Naive thymus-derived CD4-positive, alpha-beta T cell (primary cell): ENCODE results near the gene GK. TPM values are rescaled to one million over a fixed set of nuclear protein-coding genes. Genes with fewer than 3 reads are reported as not detected.
"Not testable (repeated sequence)": the region's sequence is repeated elsewhere in the genome, so short reads cannot be mapped to it uniquely, and the experiment has no call there.

Experiments
- ATAC-seq: fragments of 150-1000 bp; cut with Tn5 transposase; 2 replicates; pipeline ENCODE4 v1.10.0; 2021; ENCODE audit warnings: mild to moderate bottlenecking, moderate library complexity
- CTCF ChIA-PET: fragments of 350-600 bp; sonication (Branson Sonifier 250); formaldehyde crosslinking; loops from one replicate; lab custom pipeline; 2021; ENCODE audit warnings: antibody characterized with exemption; lab: Charles Lee
- POLR2A ChIA-PET: fragments of 350-600 bp; sonication (Branson Sonifier 250); formaldehyde crosslinking; loops from one replicate; lab custom pipeline; 2021; ENCODE audit warnings: antibody characterized with exemption, inconsistent platforms; lab: Charles Lee
- DNase-seq, 9 donors: peaks; one replicate each; pipeline versions ENCODE4 v3.0.0 to v3.0.0-alpha.2; 2020 to 2022; ENCODE audit warnings: mixed read lengths in 1 of 9
- H3K27ac ChIP-seq: one replicate; pipeline ENCODE4 v1.7.0; 2013; ENCODE audit warnings: mild to moderate bottlenecking, low read depth, low read length, moderate library complexity
- H3K27me3 ChIP-seq, 2 donors: one replicate each; pipeline ENCODE4 v1.7.0; 2013; ENCODE audit warnings: low read length in 2 of 2, mild to moderate bottlenecking in 2 of 2, moderate library complexity in 2 of 2; ENCODE audit not compliant: control insufficient read depth in 2 of 2, insufficient read depth in 2 of 2
- H3K36me3 ChIP-seq, 3 experiments: 1 replicate in 2 of 3; 2 replicates in 1 of 3; pipeline ENCODE4 v1.7.0; 2013; ENCODE audit warnings: low read length in 3 of 3, mild to moderate bottlenecking in 3 of 3, moderate library complexity in 1 of 3; ENCODE audit not compliant: insufficient read depth in 3 of 3, control insufficient read depth in 2 of 3
- H3K4me1 ChIP-seq, 2 donors: one replicate each; pipeline ENCODE4 v1.7.0; 2013; ENCODE audit warnings: low read length in 2 of 2, mild to moderate bottlenecking in 2 of 2, moderate library complexity in 1 of 2; ENCODE audit not compliant: control insufficient read depth in 2 of 2, insufficient read depth in 2 of 2
- H3K4me3 ChIP-seq: 2 replicates; pipeline ENCODE4 v1.7.0; 2013; ENCODE audit warnings: mild to moderate bottlenecking, low read length
- H3K9me3 ChIP-seq, 3 experiments: 1 replicate in 2 of 3; 2 replicates in 1 of 3; pipeline ENCODE4 v1.7.0; 2013; ENCODE audit warnings: low read length in 3 of 3; ENCODE audit not compliant: control insufficient read depth in 2 of 3
- H3K27ac Mint-ChIP-seq, 9 donors: one replicate each; pipeline ENCODE4 v1.8.0; 2020 to 2022; ENCODE audit warnings: mixed read lengths in 9 of 9, mild to moderate bottlenecking in 8 of 9, moderate library complexity in 5 of 9, inconsistent platforms in 2 of 9
- H3K27me3 Mint-ChIP-seq, 5 donors: one replicate each; pipeline ENCODE4 v1.8.0; 2021 to 2022; ENCODE audit warnings: mixed read lengths in 5 of 5, mild to moderate bottlenecking in 1 of 5
- H3K36me3 Mint-ChIP-seq, 5 donors: one replicate each; pipeline ENCODE4 v1.8.0; 2020 to 2022; ENCODE audit warnings: mixed read lengths in 5 of 5, mild to moderate bottlenecking in 3 of 5, inconsistent platforms in 1 of 5
- H3K4me1 Mint-ChIP-seq, 7 donors: one replicate each; pipeline ENCODE4 v1.8.0; 2020 to 2022; ENCODE audit warnings: mixed read lengths in 7 of 7, mild to moderate bottlenecking in 3 of 7, inconsistent platforms in 1 of 7
- H3K4me3 Mint-ChIP-seq, 10 donors: one replicate each; pipeline ENCODE4 v1.8.0; 2020 to 2022; ENCODE audit warnings: mild to moderate bottlenecking in 10 of 10, mixed read lengths in 10 of 10, moderate library complexity in 6 of 10, inconsistent platforms in 2 of 10
- H3K9me3 Mint-ChIP-seq, 11 donors: one replicate each; pipeline ENCODE4 v1.8.0; 2020 to 2022; ENCODE audit warnings: mixed read lengths in 11 of 11, mild to moderate bottlenecking in 4 of 11, inconsistent platforms in 1 of 11, moderate library complexity in 1 of 11
- intact Hi-C, 2 donors: fragments of 100-400 bp; cut with micrococcal nuclease; formaldehyde crosslinking; loops; one replicate each; pipeline ENCODE4 v1.15.1; 2023
- polyA plus RNA-seq, 2 donors: library from polyadenylated mRNA; unstranded; fragments of 300-500 nt; fragmentation: Illumina TruSeq; gene quantifications; one replicate each; pipeline ENCODE4 v1.2.3, GENCODE V29; 2021
- total RNA-seq, 6 experiments: library from RNA in 5 of 6; stranded (reverse) in 5 of 6; gene quantifications; 1 replicate in 5 of 6; 2 replicates in 1 of 6; pipeline ENCODE4 v1.2.3 and lab custom pipeline; 2021 to 2026

Gene GK
- total and polyA plus RNA-seq, 7 experiments from 2014 or later, result 4.0 to 41.1 (median 5.7) TPM

GRCh38 chrX:30735839-30736238 is 82.6 kb downstream of the GK start:
- no peak overlapping the region for H3K4me3 ChIP-seq
- DNase-seq, result peak; percentile 34 to 73 (median 59)
- H3K27ac ChIP-seq, result no peak overlapping the region
- Mint-ChIP-seq H3K9me3 (peaks cover 0 to 2% (median 0%) of the 10 kb centered on the region in 11 donors), H3K27ac (no peak overlapping the region), H3K27me3 (no peaks in the 10 kb centered on the region), H3K4me1 (peaks cover 0 to 5% (median 0%) of the 10 kb centered on the region in 7 donors), H3K36me3 (peaks cover 0 to 2% (median 0%) of the 10 kb centered on the region in 5 donors), H3K4me3 (peak overlapping the region in 4 of 10 donors; percentile 22 to 69 (median 37))
- H3K27me3 ChIP-seq, result no peaks in the 10 kb centered on the region
- intact Hi-C loops, result loop anchor here (1.0 to 10.0 kb wide), 6 partner anchors 86 to 239 kb away; partner anchors contain the start of gene TAB3 (in 1 of the 2)
- ChIA-PET POLR2A (interaction anchor here (1.7 kb wide), 1 partner anchor 154 kb away, joined by 7 read pairs; the partner anchor contains the start of gene TAB3), CTCF (interaction anchor here (0.6 to 1.3 kb wide), 4 partner anchors 9 to 131 kb away, joined by 3 to 5 read pairs (median 3); no protein-coding TSS in a partner anchor)
- H3K9me3 ChIP-seq, result no peaks in the 10 kb centered on the region
- H3K36me3 ChIP-seq, result no peaks in the 10 kb centered on the region
- no peaks in the 10 kb centered on the region for H3K4me1 ChIP-seq
- ATAC-seq, result peak; percentile 78

GRCh38 chrX:30741545-30741944 is 88.3 kb downstream of the GK start:
- H3K9me3 ChIP-seq, result no peaks in the 10 kb centered on the region
- intact Hi-C loops, result no loop called here
- ChIA-PET CTCF (no interaction called here), POLR2A (no interaction called here)
- no peak overlapping the region for H3K4me3 ChIP-seq
- no peak for ATAC-seq
- Mint-ChIP-seq H3K4me3 (no peak overlapping the region), H3K9me3 (peaks cover 0 to 2% (median 0%) of the 10 kb centered on the region in 11 donors), H3K27me3 (peaks cover 0 to 3% (median 0%) of the 10 kb centered on the region in 5 donors), H3K4me1 (no peaks in the 10 kb centered on the region), H3K36me3 (no peaks in the 10 kb centered on the region), H3K27ac (no peak overlapping the region)
- no peaks in the 10 kb centered on the region for H3K27me3 ChIP-seq
- H3K4me1 ChIP-seq, result no peaks in the 10 kb centered on the region
- H3K36me3 ChIP-seq, result no peaks in the 10 kb centered on the region
- no peak for DNase-seq
- H3K27ac ChIP-seq, result no peak overlapping the region

GRCh38 chrX:30748342-30748960 is 95.2 kb downstream of the GK start:
- DNase-seq (no peak), ATAC-seq (no peak)
- Histone ChIP-seq H3K36me3 (no peaks in the 10 kb centered on the region), H3K9me3 (no peaks in the 10 kb centered on the region), H3K4me3 (no peak overlapping the region), H3K27ac (no peak overlapping the region), H3K4me1 (no peaks in the 10 kb centered on the region), H3K27me3 (no peaks in the 10 kb centered on the region)
- peaks cover 0 to 3% (median 0%) of the 10 kb centered on the region in 5 donors for H3K27me3 Mint-ChIP-seq
- no peak overlapping the region for H3K4me3 Mint-ChIP-seq
- intact Hi-C loops, result no loop called here
- ChIA-PET CTCF (no interaction called here), POLR2A (no interaction called here)
- peaks cover 0 to 2% (median 0%) of the 10 kb centered on the region in 11 donors for H3K9me3 Mint-ChIP-seq
- H3K36me3 Mint-ChIP-seq, result no peaks in the 10 kb centered on the region
- H3K4me1 Mint-ChIP-seq, result no peaks in the 10 kb centered on the region
- H3K27ac Mint-ChIP-seq, result no peak overlapping the region

GRCh38 chrX:30751497-30751896 is 98.3 kb downstream of the GK start:
- no peak overlapping the region for H3K4me3 Mint-ChIP-seq
- no peaks in the 10 kb centered on the region for H3K4me1 ChIP-seq
- H3K36me3 ChIP-seq, result no peaks in the 10 kb centered on the region
- ATAC-seq (no peak), DNase-seq (no peak)
- H3K36me3 Mint-ChIP-seq, result no peaks in the 10 kb centered on the region
- H3K4me1 Mint-ChIP-seq, result no peaks in the 10 kb centered on the region
- no peaks in the 10 kb centered on the region for H3K27me3 Mint-ChIP-seq
- no peak overlapping the region for H3K4me3 ChIP-seq
- H3K9me3 ChIP-seq, result no peaks in the 10 kb centered on the region
- H3K27ac ChIP-seq, result no peak overlapping the region
- ChIA-PET POLR2A (no interaction called here), CTCF (no interaction called here)
- peaks cover 0 to 3% (median 0%) of the 10 kb centered on the region in 11 donors for H3K9me3 Mint-ChIP-seq
- H3K27ac Mint-ChIP-seq, result no peak overlapping the region
- intact Hi-C loops, result no loop called here
- no peaks in the 10 kb centered on the region for H3K27me3 ChIP-seq

GRCh38 chrX:30762755-30763154 is 109.5 kb downstream of the GK start:
- Mint-ChIP-seq H3K36me3 (no peaks in the 10 kb centered on the region), H3K4me1 (no peaks in the 10 kb centered on the region), H3K4me3 (no peak overlapping the region), H3K9me3 (peaks cover 0 to 5% (median 0%) of the 10 kb centered on the region in 11 donors), H3K27ac (peak overlapping the region in 1 of 9 donors; percentile 38), H3K27me3 (no peaks in the 10 kb centered on the region)
- POLR2A ChIA-PET, result no interaction called here
- H3K4me1 ChIP-seq, result no peaks in the 10 kb centered on the region
- no peaks in the 10 kb centered on the region for H3K27me3 ChIP-seq
- no peak overlapping the region for H3K27ac ChIP-seq
- no peak overlapping the region for H3K4me3 ChIP-seq
- no peaks in the 10 kb centered on the region for H3K9me3 ChIP-seq
- H3K36me3 ChIP-seq, result no peaks in the 10 kb centered on the region
- DNase-seq (no peak), ATAC-seq (no peak)
- intact Hi-C loops, result no loop called here
- CTCF ChIA-PET, result no interaction called here

GRCh38 chrX:30773764-30774163 is 120.5 kb downstream of the GK start:
- CTCF ChIA-PET, H3K4me3 Mint-ChIP-seq, intact Hi-C loops, H3K4me1 Mint-ChIP-seq, ATAC-seq, H3K4me3 ChIP-seq, H3K27ac ChIP-seq, H3K27me3 Mint-ChIP-seq, H3K36me3 ChIP-seq, H3K36me3 Mint-ChIP-seq, POLR2A ChIA-PET, DNase-seq, H3K27ac Mint-ChIP-seq, H3K4me1 ChIP-seq, H3K9me3 ChIP-seq, H3K27me3 ChIP-seq: not testable (repeated sequence)
- H3K9me3 Mint-ChIP-seq, result peaks cover 0 to 14% (median 2%) of the 10 kb centered on the region in 11 donors

- H3K4me1 Mint-ChIP-seq, result no peaks in the 10 kb centered on the region
- Histone ChIP-seq H3K4me1 (no peaks in the 10 kb centered on the region), H3K9me3 (no peaks in the 10 kb centered on the region), H3K27me3 (no peaks in the 10 kb centered on the region), H3K36me3 (no peaks in the 10 kb centered on the region), H3K27ac (no peak overlapping the region), H3K4me3 (no peak overlapping the region)
- H3K9me3 Mint-ChIP-seq, result peaks cover 0 to 14% (median 0%) of the 10 kb centered on the region in 11 donors
- ChIA-PET POLR2A (no interaction called here), CTCF (interaction anchor here (0.6 kb wide), 1 partner anchor 65 kb away, joined by 9 read pairs; no protein-coding TSS in a partner anchor)
- DNase-seq (no peak), ATAC-seq (no peak)
- intact Hi-C loops, result no loop called here
- peaks cover 0 to 4% (median 0%) of the 10 kb centered on the region in 5 donors for H3K27me3 Mint-ChIP-seq
- no peak overlapping the region for H3K4me3 Mint-ChIP-seq
- no peaks in the 10 kb centered on the region for H3K36me3 Mint-ChIP-seq
- H3K27ac Mint-ChIP-seq, result no peak overlapping the region
Observed at GRCh38 chrX:30777575-30777974, 124.4 kb downstream of the GK start.
